Thoracic aorta (tissue), 2 donors: ENCODE results near the gene PCYOX1L. TPM values are rescaled to one million over a fixed set of nuclear protein-coding genes. Genes with fewer than 3 reads are reported as not detected.
"Not testable (repeated sequence)": the region's sequence is repeated elsewhere in the genome, so short reads cannot be mapped to it uniquely, and the experiment has no call there.

Experiments used
- ATAC-seq: fragments of 150-250 bp; one replicate; pipeline ENCODE4 v1.8.0; 2017; ENCODE audit warnings: low read depth; ENCODE audit not compliant: insufficient number of reproducible peaks, low FRiP score
- DNase-seq: peaks from one replicate; pipeline ENCODE4 v3.0.0-alpha.2; 2020; ENCODE audit warnings: low spot score
- H3K27ac ChIP-seq, 2 donors: fragments of 200-600 bp; sonication (generic); 1 replicate in 1 of 2; 2 replicates in 1 of 2; pipeline ENCODE4 v1.5.1; 2016; ENCODE audit warnings: mild to moderate bottlenecking in 2 of 2, moderate library complexity in 2 of 2
- H3K27me3 ChIP-seq: fragments of 200-600 bp; sonication (generic); replicated peaks from 2 replicates; pipeline ENCODE4 v1.6.0; 2016; ENCODE audit warnings: mild to moderate bottlenecking; ENCODE audit not compliant: insufficient read depth
- H3K36me3 ChIP-seq: fragments of 200-600 bp; sonication (generic); one replicate; pipeline ENCODE4 v1.5.1; 2016
- H3K4me1 ChIP-seq, 2 donors: fragments of 200-600 bp; sonication (generic); 1 replicate in 1 of 2; 2 replicates in 1 of 2; pipeline versions ENCODE4 v1.5.1 to v1.6.0; 2016; ENCODE audit warnings: low read depth in 2 of 2, mild to moderate bottlenecking in 1 of 2; ENCODE audit not compliant: control insufficient read depth in 1 of 2
- H3K4me3 ChIP-seq: fragments of 200-600 bp; sonication (generic); 2 replicates; pipeline ENCODE4 v1.5.1; 2016; ENCODE audit warnings: mild to moderate bottlenecking
- H3K9me3 ChIP-seq: fragments of 200-600 bp; sonication (generic); 2 replicates; pipeline ENCODE4 v1.5.1; 2016
- CTCF ChIP-seq: fragments of 200-600 bp; sonication (generic); IDR thresholded peaks from one replicate; pipeline ENCODE4 v1.5.1; 2019; ENCODE audit warnings: antibody characterized with exemption
- total RNA-seq, 2 donors: library from RNA; depleted of rRNA; stranded (reverse); fragments of >200 nt; gene quantifications; one replicate each; pipeline versions ENCODE4 v1.1.0 to v1.2.3, GENCODE V29; 2016

PCYOX1L gene
- total RNA-seq, 2 donors from 2014 or later: 7.3 to 7.8 TPM

GRCh38 chr5:149397530-149397929, 39.7 kb downstream of the PCYOX1L start:
- Histone ChIP-seq H3K4me1 (peaks cover 0 to 11% of the 10 kb centered on the region in 2 donors), H3K27me3 (no peaks in the 10 kb centered on the region), H3K36me3 (no peaks in the 10 kb centered on the region), H3K27ac (no peak overlapping the region), H3K9me3 (no peaks in the 10 kb centered on the region), H3K4me3 (no peak overlapping the region)
- no peak for TF ChIP-seq CTCF
- DNase-seq (no peak), ATAC-seq (no peak)

GRCh38 chr5:149398747-149399266, 41.0 kb downstream of the PCYOX1L start:
- H3K27ac ChIP-seq, H3K36me3 ChIP-seq, DNase-seq, ATAC-seq, H3K4me3 ChIP-seq, H3K9me3 ChIP-seq, H3K27me3 ChIP-seq: not testable (repeated sequence)
- peaks cover 0 to 19% of the 10 kb centered on the region in 2 donors for H3K4me1 ChIP-seq

- Histone ChIP-seq H3K27ac (peak overlapping the region in 1 of 2 donors; percentile 11), H3K4me3 (no peak overlapping the region), H3K27me3 (no peaks in the 10 kb centered on the region), H3K9me3 (no peaks in the 10 kb centered on the region), H3K4me1 (peaks cover 0 to 29% of the 10 kb centered on the region in 2 donors), H3K36me3 (no peaks in the 10 kb centered on the region)
- TF ChIP-seq CTCF: no peak
- DNase-seq (no peak), ATAC-seq (no peak)
Measured at GRCh38 chr5:149399775-149400174, 41.9 kb downstream of the PCYOX1L start.

GRCh38 chr5:149400304-149400703, 42.5 kb downstream of the PCYOX1L start:
- Histone ChIP-seq H3K27me3 (no peaks in the 10 kb centered on the region), H3K27ac (peak overlapping the region in 1 of 2 donors; percentile 11), H3K36me3 (no peaks in the 10 kb centered on the region), H3K9me3 (no peaks in the 10 kb centered on the region), H3K4me3 (no peak overlapping the region), H3K4me1 (peaks cover 5 to 34% of the 10 kb centered on the region in 2 donors)
- DNase-seq (no peak), ATAC-seq (no peak)
- no peak for TF ChIP-seq CTCF

- no peaks in the 10 kb centered on the region for H3K27me3 ChIP-seq
- no peaks in the 10 kb centered on the region for H3K36me3 ChIP-seq
- no peak for TF ChIP-seq CTCF
- peaks cover 7 to 41% of the 10 kb centered on the region in 2 donors for H3K4me1 ChIP-seq
- no peak for ATAC-seq
- H3K4me3 ChIP-seq: no peak overlapping the region
- no peak overlapping the region for H3K27ac ChIP-seq
- no peaks in the 10 kb centered on the region for H3K9me3 ChIP-seq
- no peak for DNase-seq
Measured at GRCh38 chr5:149401051-149401450, 43.2 kb downstream of the PCYOX1L start.

- Histone ChIP-seq H3K27ac (no peak overlapping the region), H3K27me3 (no peaks in the 10 kb centered on the region), H3K9me3 (no peaks in the 10 kb centered on the region), H3K36me3 (peaks cover under 1% of the 10 kb centered on the region), H3K4me3 (no peak overlapping the region), H3K4me1 (peaks cover 7 to 44% of the 10 kb centered on the region in 2 donors)
- DNase-seq (no peak), ATAC-seq (no peak)
- TF ChIP-seq CTCF: no peak
Measured at GRCh38 chr5:149402291-149402690, 44.4 kb downstream of the PCYOX1L start.
